Measurements from ENCODE around the gene HNRNPA3. TPM values are rescaled to one million over a fixed set of nuclear protein-coding genes. Genes with fewer than 3 reads are reported as not detected.

Gene HNRNPA3
- total and polyA plus RNA-seq, 2 of the 13 experiments (the other 11 are each of a cell fraction or from before 2014, with no cell fraction given) = 73.3 to 97.7 TPM

DNA sequence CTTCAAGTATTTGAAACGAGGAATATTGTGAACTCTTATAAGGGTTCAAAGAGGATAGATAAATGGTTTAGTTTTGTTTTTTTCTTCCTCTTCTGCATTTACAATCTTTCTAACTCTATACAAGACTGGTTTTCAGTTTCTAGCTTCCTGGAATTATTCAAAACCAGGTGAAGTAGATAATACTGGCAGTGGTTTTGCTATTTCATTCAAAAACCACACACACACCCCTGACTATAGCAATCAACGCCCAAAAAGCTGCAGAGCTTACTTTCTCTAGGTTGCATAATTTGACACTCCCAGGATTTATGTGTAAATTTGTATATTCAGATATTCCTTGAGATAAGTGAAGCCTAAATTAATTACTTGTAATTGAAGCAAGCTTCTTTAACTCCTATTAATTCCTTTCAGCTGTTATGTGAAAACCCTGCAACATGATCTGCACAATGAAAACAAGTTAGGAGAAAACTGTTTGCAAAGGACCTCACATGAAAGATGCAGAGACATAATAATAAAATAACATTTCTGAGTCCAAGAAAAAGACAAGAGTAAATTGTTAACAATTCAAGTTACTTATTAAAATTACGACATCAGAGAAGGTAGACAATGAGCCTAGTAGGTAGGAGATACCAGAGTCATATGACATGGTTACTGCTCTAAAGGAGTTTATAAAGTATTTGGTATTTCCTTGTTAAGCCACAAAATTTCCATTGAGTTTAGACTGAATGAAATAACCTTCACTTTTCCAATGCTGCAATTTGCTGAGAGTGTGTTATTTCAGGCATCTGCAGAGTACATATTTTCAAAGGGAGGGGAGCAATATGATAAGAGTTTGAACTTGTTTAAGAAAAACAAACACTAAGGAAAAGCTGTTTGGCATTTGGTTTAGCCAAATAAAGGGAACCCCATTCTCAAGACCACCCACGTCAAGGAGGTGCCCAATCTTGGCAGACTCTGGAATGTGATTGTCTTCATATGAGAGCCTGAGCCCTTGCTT lies 53.5 kb downstream of the HNRNPA3 start (continued):
- TF ChIP-seq, protein P1, sequence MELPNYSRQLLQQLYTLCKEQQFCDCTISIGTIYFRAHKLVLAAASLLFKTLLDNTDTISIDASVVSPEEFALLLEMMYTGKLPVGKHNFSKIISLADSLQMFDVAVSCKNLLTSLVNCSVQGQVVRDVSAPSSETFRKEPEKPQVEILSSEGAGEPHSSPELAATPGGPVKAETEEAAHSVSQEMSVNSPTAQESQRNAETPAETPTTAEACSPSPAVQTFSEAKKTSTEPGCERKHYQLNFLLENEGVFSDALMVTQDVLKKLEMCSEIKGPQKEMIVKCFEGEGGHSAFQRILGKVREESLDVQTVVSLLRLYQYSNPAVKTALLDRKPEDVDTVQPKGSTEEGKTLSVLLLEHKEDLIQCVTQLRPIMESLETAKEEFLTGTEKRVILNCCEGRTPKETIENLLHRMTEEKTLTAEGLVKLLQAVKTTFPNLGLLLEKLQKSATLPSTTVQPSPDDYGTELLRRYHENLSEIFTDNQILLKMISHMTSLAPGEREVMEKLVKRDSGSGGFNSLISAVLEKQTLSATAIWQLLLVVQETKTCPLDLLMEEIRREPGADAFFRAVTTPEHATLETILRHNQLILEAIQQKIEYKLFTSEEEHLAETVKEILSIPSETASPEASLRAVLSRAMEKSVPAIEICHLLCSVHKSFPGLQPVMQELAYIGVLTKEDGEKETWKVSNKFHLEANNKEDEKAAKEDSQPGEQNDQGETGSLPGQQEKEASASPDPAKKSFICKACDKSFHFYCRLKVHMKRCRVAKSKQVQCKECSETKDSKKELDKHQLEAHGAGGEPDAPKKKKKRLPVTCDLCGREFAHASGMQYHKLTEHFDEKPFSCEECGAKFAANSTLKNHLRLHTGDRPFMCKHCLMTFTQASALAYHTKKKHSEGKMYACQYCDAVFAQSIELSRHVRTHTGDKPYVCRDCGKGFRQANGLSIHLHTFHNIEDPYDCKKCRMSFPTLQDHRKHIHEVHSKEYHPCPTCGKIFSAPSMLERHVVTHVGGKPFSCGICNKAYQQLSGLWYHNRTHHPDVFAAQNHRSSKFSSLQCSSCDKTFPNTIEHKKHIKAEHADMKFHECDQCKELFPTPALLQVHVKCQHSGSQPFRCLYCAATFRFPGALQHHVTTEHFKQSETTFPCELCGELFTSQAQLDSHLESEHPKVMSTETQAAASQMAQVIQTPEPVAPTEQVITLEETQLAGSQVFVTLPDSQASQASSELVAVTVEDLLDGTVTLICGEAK (IDR thresholded peaks at IDR 0.05) = no peak
- TF ChIP-seq, protein P1 (CRISPR knock-in tag; IDR thresholded peaks at IDR 0.05) = no peak
- TF ChIP-seq PITX1 (CRISPR knock-in tag; IDR thresholded peaks at IDR 0.05) = no peak
- TF ChIP-seq, protein P2, sequence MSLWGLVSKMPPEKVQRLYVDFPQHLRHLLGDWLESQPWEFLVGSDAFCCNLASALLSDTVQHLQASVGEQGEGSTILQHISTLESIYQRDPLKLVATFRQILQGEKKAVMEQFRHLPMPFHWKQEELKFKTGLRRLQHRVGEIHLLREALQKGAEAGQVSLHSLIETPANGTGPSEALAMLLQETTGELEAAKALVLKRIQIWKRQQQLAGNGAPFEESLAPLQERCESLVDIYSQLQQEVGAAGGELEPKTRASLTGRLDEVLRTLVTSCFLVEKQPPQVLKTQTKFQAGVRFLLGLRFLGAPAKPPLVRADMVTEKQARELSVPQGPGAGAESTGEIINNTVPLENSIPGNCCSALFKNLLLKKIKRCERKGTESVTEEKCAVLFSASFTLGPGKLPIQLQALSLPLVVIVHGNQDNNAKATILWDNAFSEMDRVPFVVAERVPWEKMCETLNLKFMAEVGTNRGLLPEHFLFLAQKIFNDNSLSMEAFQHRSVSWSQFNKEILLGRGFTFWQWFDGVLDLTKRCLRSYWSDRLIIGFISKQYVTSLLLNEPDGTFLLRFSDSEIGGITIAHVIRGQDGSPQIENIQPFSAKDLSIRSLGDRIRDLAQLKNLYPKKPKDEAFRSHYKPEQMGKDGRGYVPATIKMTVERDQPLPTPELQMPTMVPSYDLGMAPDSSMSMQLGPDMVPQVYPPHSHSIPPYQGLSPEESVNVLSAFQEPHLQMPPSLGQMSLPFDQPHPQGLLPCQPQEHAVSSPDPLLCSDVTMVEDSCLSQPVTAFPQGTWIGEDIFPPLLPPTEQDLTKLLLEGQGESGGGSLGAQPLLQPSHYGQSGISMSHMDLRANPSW (CRISPR knock-in tag; IDR thresholded peaks at IDR 0.05; ENCODE audit: borderline replicate concordance) = no peak
- no peak for TF ChIP-seq SETDB1 (CRISPR knock-in tag; IDR thresholded peaks at IDR 0.05; ENCODE audit: borderline replicate concordance)
- TF ChIP-seq ZNF143 (CRISPR knock-in tag; IDR thresholded peaks at IDR 0.05) = no peak
- no peak for TF ChIP-seq ZNF333 (CRISPR knock-in tag; IDR thresholded peaks at IDR 0.05; ENCODE audit: borderline replicate concordance)
- no peak for TF ChIP-seq ARHGAP35 (CRISPR knock-in tag; IDR thresholded peaks at IDR 0.05; ENCODE audit: borderline replicate concordance)
- no peak for TF ChIP-seq ZSCAN31 (CRISPR knock-in tag; IDR thresholded peaks at IDR 0.05; ENCODE audit: low read depth)
- TF ChIP-seq ZFP82 (CRISPR knock-in tag; IDR thresholded peaks at IDR 0.05; ENCODE audit: borderline replicate concordance) = no peak
- TF ChIP-seq ZNF569 (CRISPR knock-in tag; IDR thresholded peaks at IDR 0.05; ENCODE audit: borderline replicate concordance) = no peak
- TF ChIP-seq, protein P3, sequence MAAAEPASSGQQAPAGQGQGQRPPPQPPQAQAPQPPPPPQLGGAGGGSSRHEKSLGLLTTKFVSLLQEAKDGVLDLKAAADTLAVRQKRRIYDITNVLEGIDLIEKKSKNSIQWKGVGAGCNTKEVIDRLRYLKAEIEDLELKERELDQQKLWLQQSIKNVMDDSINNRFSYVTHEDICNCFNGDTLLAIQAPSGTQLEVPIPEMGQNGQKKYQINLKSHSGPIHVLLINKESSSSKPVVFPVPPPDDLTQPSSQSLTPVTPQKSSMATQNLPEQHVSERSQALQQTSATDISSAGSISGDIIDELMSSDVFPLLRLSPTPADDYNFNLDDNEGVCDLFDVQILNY (CRISPR knock-in tag; conservative IDR thresholded peaks at IDR 0.05) = no peak
- TF ChIP-seq HNRNPUL1 (IDR thresholded peaks at IDR 0.05; ENCODE audit: low read depth, low read length) = no peak
- TF ChIP-seq, protein P4, sequence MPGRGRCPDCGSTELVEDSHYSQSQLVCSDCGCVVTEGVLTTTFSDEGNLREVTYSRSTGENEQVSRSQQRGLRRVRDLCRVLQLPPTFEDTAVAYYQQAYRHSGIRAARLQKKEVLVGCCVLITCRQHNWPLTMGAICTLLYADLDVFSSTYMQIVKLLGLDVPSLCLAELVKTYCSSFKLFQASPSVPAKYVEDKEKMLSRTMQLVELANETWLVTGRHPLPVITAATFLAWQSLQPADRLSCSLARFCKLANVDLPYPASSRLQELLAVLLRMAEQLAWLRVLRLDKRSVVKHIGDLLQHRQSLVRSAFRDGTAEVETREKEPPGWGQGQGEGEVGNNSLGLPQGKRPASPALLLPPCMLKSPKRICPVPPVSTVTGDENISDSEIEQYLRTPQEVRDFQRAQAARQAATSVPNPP (CRISPR knock-in tag; IDR thresholded peaks at IDR 0.05) = no peak

Measured in HepG2 (cell line).